Measurements from ENCODE around the gene ZNF284.

ZNF284 gene

DNA sequence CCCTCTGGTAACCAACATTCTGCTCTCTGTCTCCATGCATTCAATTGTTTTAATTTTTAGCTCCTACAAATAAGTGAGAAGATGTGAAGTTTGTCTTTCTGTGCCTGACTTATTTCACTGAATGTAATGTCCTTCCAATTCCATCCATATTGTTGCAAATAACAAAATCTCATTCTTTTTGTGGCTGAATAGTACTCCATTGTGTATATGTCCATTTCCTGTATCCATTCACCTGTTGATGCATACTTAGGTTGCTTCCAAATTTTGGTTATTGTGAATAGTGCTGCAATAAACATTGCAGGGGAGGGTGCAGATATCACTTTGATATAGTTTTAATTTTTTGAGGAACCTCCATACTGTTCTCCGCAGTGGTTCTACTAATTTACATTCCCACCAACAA is 2.5 kb upstream of the ZNF284 start:
- no peak overlapping the region for H3K4me3 ChIP-seq (ENCODE audit: low read depth, low read length)
- no peak for DNase-seq (ENCODE audit: low read depth)
- TF ChIP-seq CTCF (IDR thresholded peaks at IDR 0.05; ENCODE audit: insufficient read depth, low read depth, low read length, missing control alignments) = no peak

- no peak for TF ChIP-seq CTCF (IDR thresholded peaks at IDR 0.05; ENCODE audit: insufficient read depth, low read depth, low read length, missing control alignments)
- H3K4me3 ChIP-seq (ENCODE audit: low read depth, low read length) = peak overlapping the region; percentile 41
- no peak for DNase-seq (ENCODE audit: low read depth)
Observed at GRCh38 chr19:44072543-44073401, 813 bp downstream of the ZNF284 start.

- no peak for DNase-seq (ENCODE audit: low read depth)
- no peak for TF ChIP-seq CTCF (IDR thresholded peaks at IDR 0.05; ENCODE audit: insufficient read depth, low read depth, low read length, missing control alignments)
- H3K4me3 ChIP-seq (ENCODE audit: low read depth, low read length) = no peak overlapping the region
Observed at GRCh38 chr19:44076325-44076724, 4.4 kb downstream of the ZNF284 start.

- no peak for DNase-seq (ENCODE audit: low read depth)
- TF ChIP-seq CTCF (IDR thresholded peaks at IDR 0.05; ENCODE audit: insufficient read depth, low read depth, low read length, missing control alignments) = no peak
- H3K4me3 ChIP-seq (ENCODE audit: low read depth, low read length) = no peak overlapping the region
Observed at GRCh38 chr19:44092108-44092507, 20.1 kb downstream of the ZNF284 start.

GRCh38 chr19:44093931-44094765 is 22.2 kb downstream of the ZNF284 start, which contains the start of gene ZNF224:
Gene ZNF224, plus strand, starts transcription at chr19:44094361. Its CDS starts 3,513 bp downstream, at chr19:44097874.
- peak; percentile 94 for DNase-seq (ENCODE audit: low read depth)
- H3K4me3 ChIP-seq (ENCODE audit: low read depth, low read length) = peak within 1 kb of the TSS; percentile 89
- no peak for TF ChIP-seq CTCF (IDR thresholded peaks at IDR 0.05; ENCODE audit: insufficient read depth, low read depth, low read length, missing control alignments)

- DNase-seq (ENCODE audit: low read depth) = no peak
- H3K4me3 ChIP-seq (ENCODE audit: low read depth, low read length) = no peak overlapping the region
- no peak for TF ChIP-seq CTCF (IDR thresholded peaks at IDR 0.05; ENCODE audit: insufficient read depth, low read depth, low read length, missing control alignments)
Observed at GRCh38 chr19:44107751-44108150, 35.8 kb downstream of the ZNF284 start.

Data from GM12865 (cell line).